ENCODE results near the gene NT5C2. TPM values are rescaled to one million over a fixed set of nuclear protein-coding genes. Genes with fewer than 3 reads are reported as not detected.

NT5C2 gene
- total and polyA plus RNA-seq, 9 donors: 84.1 to 179 (median 124) TPM

Other genes starting within 250 kb of the NT5C2 start
- gene RPEL1, start 52.6 kb upstream of the NT5C2 start, total RNA-seq: not detected
- gene RPEL1, start 52.6 kb upstream of the NT5C2 start, polyA plus RNA-seq (ENCODE audit: insufficient read depth in 1 of 8, insufficient read length in 8 of 8, low replicate concordance in 1 of 8): under 1 TPM in 4 of 8 donors, not detected in 4; 0.08 to 0.12 (median 0.10) TPM
- 0.13 TPM for gene INA, start 83.9 kb upstream of the NT5C2 start, total RNA-seq
- gene INA, start 83.9 kb upstream of the NT5C2 start, polyA plus RNA-seq (ENCODE audit: insufficient read depth in 1 of 8, insufficient read length in 8 of 8, low replicate concordance in 1 of 8): under 1 TPM; 0.06 to 0.73 (median 0.22) TPM
- 9.4 TPM for gene PCGF6, start 157.9 kb upstream of the NT5C2 start, total RNA-seq
- gene PCGF6, start 157.9 kb upstream of the NT5C2 start, polyA plus RNA-seq (ENCODE audit: insufficient read depth in 1 of 8, insufficient read length in 8 of 8, low replicate concordance in 1 of 8): 1 to 10 TPM; 7.6 to 9.8 (median 8.9) TPM
- 4.0 TPM for gene TAF5, start 174.7 kb upstream of the NT5C2 start, total RNA-seq
- 1 to 10 TPM; 3.3 to 5.4 (median 4.2) TPM for gene TAF5, start 174.7 kb upstream of the NT5C2 start, polyA plus RNA-seq (ENCODE audit: insufficient read depth in 1 of 8, insufficient read length in 8 of 8, low replicate concordance in 1 of 8)
- 543 TPM for gene ATP5MK, start 203.2 kb upstream of the NT5C2 start, total RNA-seq
- gene ATP5MK, start 203.2 kb upstream of the NT5C2 start, polyA plus RNA-seq (ENCODE audit: insufficient read depth in 1 of 8, insufficient read length in 8 of 8, low replicate concordance in 1 of 8): 100 to 1,000 TPM; 219 to 293 (median 242) TPM
- gene PDCD11, start 203.4 kb upstream of the NT5C2 start, total RNA-seq: 26.6 TPM
- 10 to 100 TPM; 23.5 to 30.3 (median 26.5) TPM for gene PDCD11, start 203.4 kb upstream of the NT5C2 start, polyA plus RNA-seq (ENCODE audit: insufficient read depth in 1 of 8, insufficient read length in 8 of 8, low replicate concordance in 1 of 8)